PC-9 (cell line): ENCODE data around the gene MYH11. TPM values are rescaled to one million over a fixed set of nuclear protein-coding genes. Genes with fewer than 3 reads are reported as not detected.
"Not testable (repeated sequence)": the region's sequence is repeated elsewhere in the genome, so short reads cannot be mapped to it uniquely, and the experiment has no call there.

Experiments
- BruUV-seq: library from RNA; stranded (reverse); fragments of 400-500 nt; replicated peaks from 2 replicates; lab custom pipeline; 2021; lab: Mats Ljungman, UMichigan
- CTCF ChIA-PET: fragments of 300-600 bp; sonication (Branson Sonifier 250); formaldehyde crosslinking; loops from one replicate; lab custom pipeline; 2022; ENCODE audit warnings: antibody characterized with exemption; lab: Charles Lee
- POLR2A ChIA-PET: fragments of 300-600 bp; sonication (Branson Sonifier 250); formaldehyde crosslinking; loops from one replicate; lab custom pipeline; 2022; ENCODE audit warnings: antibody characterized with exemption; ENCODE audit not compliant: unreplicated experiment; lab: Charles Lee
- DNase-seq, 2 experiments: peaks; one replicate each; pipeline versions ENCODE4 v3.0.0 to v3.0.0-alpha.2; 2015 to 2022; ENCODE audit warnings: mixed read lengths in 1 of 2
- H2AFZ ChIP-seq: fragments of 200-600 bp; sonication (generic); 2 replicates; pipeline ENCODE4 v1.8.1; 2017; ENCODE audit warnings: antibody characterized with exemption
- H3F3A ChIP-seq: fragments of 200-600 bp; sonication (generic); 2 replicates; pipeline ENCODE4 v1.8.1; 2017; ENCODE audit warnings: antibody characterized with exemption, mild to moderate bottlenecking, low read depth; ENCODE audit not compliant: insufficient read depth
- H3K27ac ChIP-seq: fragments of 200-600 bp; sonication (generic); 2 replicates; pipeline ENCODE4 v1.6.1; 2016; ENCODE audit warnings: mixed run types
- H3K27me3 ChIP-seq: fragments of 200-600 bp; sonication (generic); 2 replicates; pipeline ENCODE4 v1.6.1; 2016; ENCODE audit warnings: low read depth, mixed run types; ENCODE audit not compliant: insufficient read depth
- H3K36me3 ChIP-seq: fragments of 200-600 bp; sonication (generic); 2 replicates; pipeline ENCODE4 v1.6.1; 2016; ENCODE audit warnings: low read depth, mixed run types
- H3K4me1 ChIP-seq: fragments of 200-600 bp; sonication (generic); replicated peaks from 2 replicates; pipeline ENCODE4 v1.6.1; 2016; ENCODE audit warnings: mixed run types; ENCODE audit not compliant: insufficient read depth
- H3K4me2 ChIP-seq: fragments of 200-600 bp; sonication (generic); 2 replicates; pipeline ENCODE4 v1.6.1; 2017; ENCODE audit warnings: mixed run types
- H3K4me3 ChIP-seq: fragments of 200-600 bp; sonication (generic); 2 replicates; pipeline ENCODE4 v1.6.1; 2016; ENCODE audit warnings: mixed run types
- H3K79me2 ChIP-seq: fragments of 200-600 bp; sonication (generic); 2 replicates; pipeline ENCODE4 v1.6.1; 2017; ENCODE audit warnings: low read depth, mixed run types
- H3K9me2 ChIP-seq: fragments of 200-600 bp; sonication (generic); 2 replicates; pipeline ENCODE4 v1.8.1; 2017; ENCODE audit warnings: mild to moderate bottlenecking; ENCODE audit not compliant: insufficient read depth
- H3K9me3 ChIP-seq: fragments of 200-600 bp; sonication (generic); 2 replicates; pipeline ENCODE4 v1.8.1; 2016; ENCODE audit warnings: low read depth; ENCODE audit not compliant: insufficient read depth
- H4K20me1 ChIP-seq: fragments of 200-600 bp; sonication (generic); 2 replicates; pipeline ENCODE4 v1.8.1; 2017; ENCODE audit not compliant: insufficient read depth
- CTCF ChIP-seq: fragments of 200-600 bp; sonication (generic); conservative IDR thresholded peaks from 2 replicates; pipeline ENCODE4 v1.6.1; 2017; ENCODE audit warnings: mixed run types, antibody characterized with exemption, mild to moderate bottlenecking, moderate library complexity
- EZH2 ChIP-seq: fragments of 200-600 bp; sonication (generic); IDR thresholded peaks from 2 replicates; pipeline ENCODE4 v1.8.0; 2017; ENCODE audit warnings: antibody characterized with exemption, low read depth
- intact Hi-C: fragments of 100-400 bp; cut with micrococcal nuclease; formaldehyde crosslinking; loops from one replicate; pipeline ENCODE4 v1.10.0; 2022; ENCODE audit not compliant: unreplicated experiment
- total RNA-seq: library from RNA; stranded (reverse); gene quantifications from 2 replicates; pipeline ENCODE4 v1.2.3, GENCODE V29; 2021

Gene MYH11
- total RNA-seq, 1 experiment from 2014 or later, result 0.11 TPM

GRCh38 chr16:15674571-15674970 is 182.3 kb downstream of the MYH11 start:
- no peak overlapping the region for H3K4me2 ChIP-seq
- H3K9me3 ChIP-seq, result no peaks in the 10 kb centered on the region
- intact Hi-C loops, result no loop called here
- no peak for DNase-seq
- peaks cover 18% of the 10 kb centered on the region; the same call in 1 of the 2 replicates for H3K79me2 ChIP-seq
- H3K4me3 ChIP-seq, result no peak overlapping the region
- H3K4me1 ChIP-seq, result peaks cover 22% of the 10 kb centered on the region
- no TSS peak for BruUV-seq
- ChIA-PET POLR2A (no interaction called here), CTCF (no interaction called here)
- H3K9me2 ChIP-seq, result no peaks in the 10 kb centered on the region
- H3K27me3 ChIP-seq, result no peaks in the 10 kb centered on the region
- no peak for TF ChIP-seq CTCF
- TF ChIP-seq EZH2, result no peak
- no peaks in the 10 kb centered on the region for H4K20me1 ChIP-seq
- H3K27ac ChIP-seq, result no peak overlapping the region
- H2AFZ ChIP-seq, result no peak overlapping the region
- H3F3A ChIP-seq, result peaks cover 40% of the 10 kb centered on the region
- H3K36me3 ChIP-seq, result peaks cover 20% of the 10 kb centered on the region

- H3K4me1 ChIP-seq, result peaks cover 22% of the 10 kb centered on the region
- ChIA-PET CTCF (interaction anchor here (0.6 kb wide), 1 partner anchor 20 kb away, joined by 3 read pairs; no protein-coding TSS in a partner anchor), POLR2A (interaction anchor here (0.6 kb wide), 1 partner anchor 25 kb away, joined by 7 read pairs; no protein-coding TSS in a partner anchor)
- intact Hi-C loops, result no loop called here
- peaks cover 18% of the 10 kb centered on the region; the same call in 1 of the 2 replicates for H3K79me2 ChIP-seq
- DNase-seq, result peak; percentile 84 to 85
- peak overlapping the region; percentile 41 for H3K27ac ChIP-seq
- peak overlapping the region; percentile 43 for H3K4me2 ChIP-seq
- peaks cover 20% of the 10 kb centered on the region for H3K36me3 ChIP-seq
- no peak overlapping the region for H3K4me3 ChIP-seq
- no peaks in the 10 kb centered on the region for H3K9me3 ChIP-seq
- no peaks in the 10 kb centered on the region for H4K20me1 ChIP-seq
- no TSS peak for BruUV-seq
- no peak overlapping the region for H2AFZ ChIP-seq
- no peaks in the 10 kb centered on the region for H3K27me3 ChIP-seq
- TF ChIP-seq CTCF (no peak), EZH2 (no peak)
- peaks cover 34% of the 10 kb centered on the region for H3F3A ChIP-seq
- no peaks in the 10 kb centered on the region for H3K9me2 ChIP-seq
Measured at GRCh38 chr16:15672514-15673167, 184.2 kb downstream of the MYH11 start.

- POLR2A ChIA-PET, result interaction anchor here (0.6 kb wide), 1 partner anchor 24 kb away, joined by 7 read pairs; no protein-coding TSS in a partner anchor
- intact Hi-C loops, result not testable (repeated sequence)
Measured at GRCh38 chr16:15672127-15672513, 184.7 kb downstream of the MYH11 start.

More at GRCh38 chr16:15672127-15672513, 184.7 kb downstream of the MYH11 start:
- H3K36me3 ChIP-seq, result peaks cover 23% of the 10 kb centered on the region; the same call in 1 of the 2 replicates
- H3K9me3 ChIP-seq, H3K27me3 ChIP-seq, BruUV-seq, H3K4me3 ChIP-seq, DNase-seq, H4K20me1 ChIP-seq, H2AFZ ChIP-seq, H3K9me2 ChIP-seq: not testable (repeated sequence)
- H3K4me2 ChIP-seq, result peak overlapping the region; percentile 35
- CTCF ChIA-PET, result interaction anchor here (0.6 kb wide), 2 partner anchors 19 to 57 kb away, joined by 3 to 8 read pairs; no protein-coding TSS in a partner anchor
- H3K27ac ChIP-seq, result peak overlapping the region; percentile 41
- peaks cover 18% of the 10 kb centered on the region; the same call in 1 of the 2 replicates for H3K79me2 ChIP-seq
- peaks cover 22% of the 10 kb centered on the region for H3K4me1 ChIP-seq
- peaks cover 34% of the 10 kb centered on the region for H3F3A ChIP-seq
